HepG2 (cell line): Measurements from ENCODE around the gene PPP1R12C. TPM values are rescaled to one million over a fixed set of nuclear protein-coding genes. Genes with fewer than 3 reads are reported as not detected.

Experiments used
- microRNA-seq: library from miRNA; unstranded; fragments of <30 nt; microRNA quantifications from one replicate; pipeline ENCODE4, GENCODE V29; 2020
- polyA plus RNA-seq, 8 experiments: library from polyadenylated mRNA; depleted of rRNA in 3 of 8; stranded (reverse) in 7 of 8; unstranded in 1 of 8; fragments of >200 nt; fragmentation: Illumina TruSeq in 4 of 8; extraction: Trizol in 4 of 8; gene quantifications; 2 replicates each; pipeline versions ENCODE4 v1.2.1 to v1.2.3, GENCODE V29; 2011 to 2016; ENCODE audit warnings: low read depth in 4 of 8, missing spikeins in 1 of 8, mixed read lengths in 1 of 8; ENCODE audit not compliant: insufficient read depth in 1 of 8
- small RNA-seq, 3 experiments: library from RNA; depleted of rRNA; stranded (forward); fragments of <200 nt; gene quantifications; one replicate each; pipeline ENCODE3, GENCODE V24; 2012; ENCODE audit warnings: low read depth in 2 of 3, low replicate concordance in 1 of 3; ENCODE audit not compliant: insufficient read length in 3 of 3, insufficient read depth in 2 of 3
- total RNA-seq, 5 experiments: library from RNA; depleted of rRNA; stranded (reverse); fragments of >200 nt; fragmentation: Illumina TruSeq; extraction: Trizol; gene quantifications; 2 replicates each; pipeline ENCODE4 v1.2.3, GENCODE V29; 2016; ENCODE audit warnings: low read depth in 1 of 5

The PPP1R12C gene
- total and polyA plus RNA-seq, 2 of the 13 experiments (the other 11 are each of a cell fraction or from before 2014, with no cell fraction given): 29.7 to 30.3 TPM

Small RNA genes lying within 50 kb of the gene (microRNA-seq; reads per million reads assigned to microRNA genes)
- gene MIR7975: not detected

Small RNA genes lying within 50 kb of the gene (small RNA-seq; reads per million reads assigned to genes)
- gene MIR7975 (0 reads per million in 3 experiments), gene RF01210 (0 reads per million in 3 experiments)

Other genes starting within 250 kb of the PPP1R12C start
- not detected in 2 replicates for gene FCAR, start 243.4 kb downstream of the PPP1R12C start, total RNA-seq (2016; rRNA removed; fragmentation: Illumina TruSeq; extraction: Trizol)
- gene FCAR, start 243.4 kb downstream of the PPP1R12C start, polyA plus RNA-seq (2011; rRNA removed): not detected in 2 replicates
- not detected in 2 replicates for gene NCR1, start 211.5 kb downstream of the PPP1R12C start, total RNA-seq (2016; rRNA removed; fragmentation: Illumina TruSeq; extraction: Trizol)
- not detected in 2 replicates for gene NCR1, start 211.5 kb downstream of the PPP1R12C start, polyA plus RNA-seq (2011; rRNA removed)
- gene NLRP7, start 170.1 kb downstream of the PPP1R12C start, total RNA-seq (2016; rRNA removed; fragmentation: Illumina TruSeq; extraction: Trizol): not detected in 2 replicates
- not detected in 2 replicates for gene NLRP7, start 170.1 kb downstream of the PPP1R12C start, polyA plus RNA-seq (2011; rRNA removed)
- gene NLRP2, start 151.3 kb downstream of the PPP1R12C start, total RNA-seq (2016; rRNA removed; fragmentation: Illumina TruSeq; extraction: Trizol): not detected in 2 replicates
- gene NLRP2, start 151.3 kb downstream of the PPP1R12C start, polyA plus RNA-seq (2011; rRNA removed): not detected in 2 replicates
- gene GP6, start 79.4 kb downstream of the PPP1R12C start, total RNA-seq (2016; rRNA removed; fragmentation: Illumina TruSeq; extraction: Trizol): not detected in 2 replicates
- gene GP6, start 79.4 kb downstream of the PPP1R12C start, polyA plus RNA-seq (2011; rRNA removed): 0.05 and 0.08 TPM in 2 replicates
- gene RDH13, start 54.5 kb downstream of the PPP1R12C start, total RNA-seq (2016; rRNA removed; fragmentation: Illumina TruSeq; extraction: Trizol): 19.1 and 21.5 TPM in 2 replicates
- 13.4 and 16.6 TPM in 2 replicates for gene RDH13, start 54.5 kb downstream of the PPP1R12C start, polyA plus RNA-seq (2011; rRNA removed)
- gene EPS8L1, start 41.8 kb downstream of the PPP1R12C start, total RNA-seq (2016; rRNA removed; fragmentation: Illumina TruSeq; extraction: Trizol): 2.3 and 3.0 TPM in 2 replicates
- 6.3 and 6.6 TPM in 2 replicates for gene EPS8L1, start 41.8 kb downstream of the PPP1R12C start, polyA plus RNA-seq (2011; rRNA removed)
- gene TNNT1, start 31.6 kb upstream of the PPP1R12C start, total RNA-seq (2016; rRNA removed; fragmentation: Illumina TruSeq; extraction: Trizol): 1.3 and 1.4 TPM in 2 replicates
- 1.3 and 2.4 TPM in 2 replicates for gene TNNT1, start 31.6 kb upstream of the PPP1R12C start, polyA plus RNA-seq (2011; rRNA removed)
- gene TNNI3, start 40.1 kb upstream of the PPP1R12C start, total RNA-seq (2016; rRNA removed; fragmentation: Illumina TruSeq; extraction: Trizol): 3.5 and 3.7 TPM in 2 replicates
- 3.7 TPM in 2 replicates for gene TNNI3, start 40.1 kb upstream of the PPP1R12C start, polyA plus RNA-seq (2011; rRNA removed)
- 0.40 and 0.41 TPM in 2 replicates for gene DNAAF3, start 49.0 kb upstream of the PPP1R12C start, total RNA-seq (2016; rRNA removed; fragmentation: Illumina TruSeq; extraction: Trizol)
- 0.30 and 0.33 TPM in 2 replicates for gene DNAAF3, start 49.0 kb upstream of the PPP1R12C start, polyA plus RNA-seq (2011; rRNA removed)
- gene SYT5, start 62.7 kb upstream of the PPP1R12C start, total RNA-seq (2016; rRNA removed; fragmentation: Illumina TruSeq; extraction: Trizol): not detected in 2 replicates
- gene SYT5, start 62.7 kb upstream of the PPP1R12C start, polyA plus RNA-seq (2011; rRNA removed): 0.04 TPM in 1 of 2 replicates, not detected in the other
- gene PTPRH, start 91.9 kb upstream of the PPP1R12C start, total RNA-seq (2016; rRNA removed; fragmentation: Illumina TruSeq; extraction: Trizol): 9.9 and 14.7 TPM in 2 replicates
- gene PTPRH, start 91.9 kb upstream of the PPP1R12C start, polyA plus RNA-seq (2011; rRNA removed): 125 and 166 TPM in 2 replicates
- gene TMEM86B, start 111.1 kb upstream of the PPP1R12C start, total RNA-seq (2016; rRNA removed; fragmentation: Illumina TruSeq; extraction: Trizol): 6.0 and 9.6 TPM in 2 replicates
- 7.7 and 10.7 TPM in 2 replicates for gene TMEM86B, start 111.1 kb upstream of the PPP1R12C start, polyA plus RNA-seq (2011; rRNA removed)
- 23.0 and 25.8 TPM in 2 replicates for gene PPP6R1, start 141.4 kb upstream of the PPP1R12C start, total RNA-seq (2016; rRNA removed; fragmentation: Illumina TruSeq; extraction: Trizol)
- gene PPP6R1, start 141.4 kb upstream of the PPP1R12C start, polyA plus RNA-seq (2011; rRNA removed): 54.0 and 75.7 TPM in 2 replicates
- gene HSPBP1, start 162.5 kb upstream of the PPP1R12C start, total RNA-seq (2016; rRNA removed; fragmentation: Illumina TruSeq; extraction: Trizol): 33.7 and 35.9 TPM in 2 replicates
- 22.3 and 25.7 TPM in 2 replicates for gene HSPBP1, start 162.5 kb upstream of the PPP1R12C start, polyA plus RNA-seq (2011; rRNA removed)
- gene BRSK1, start 166.4 kb upstream of the PPP1R12C start, total RNA-seq (2016; rRNA removed; fragmentation: Illumina TruSeq; extraction: Trizol): 0.18 TPM in 1 of 2 replicates, not detected in the other
- gene BRSK1, start 166.4 kb upstream of the PPP1R12C start, polyA plus RNA-seq (2011; rRNA removed): 1.2 and 1.9 TPM in 2 replicates
- 0.74 and 1.3 TPM in 2 replicates for gene TMEM150B, start 207.7 kb upstream of the PPP1R12C start, total RNA-seq (2016; rRNA removed; fragmentation: Illumina TruSeq; extraction: Trizol)
- 1.8 and 2.9 TPM in 2 replicates for gene TMEM150B, start 207.7 kb upstream of the PPP1R12C start, polyA plus RNA-seq (2011; rRNA removed)
- 2.1 and 5.5 TPM in 2 replicates for gene KMT5C, start 222.2 kb upstream of the PPP1R12C start, total RNA-seq (2016; rRNA removed; fragmentation: Illumina TruSeq; extraction: Trizol)
- gene KMT5C, start 222.2 kb upstream of the PPP1R12C start, polyA plus RNA-seq (2011; rRNA removed): 9.0 and 11.8 TPM in 2 replicates
- gene COX6B2, start 237.1 kb upstream of the PPP1R12C start, total RNA-seq (2016; rRNA removed; fragmentation: Illumina TruSeq; extraction: Trizol): not detected in 2 replicates
- gene COX6B2, start 237.1 kb upstream of the PPP1R12C start, polyA plus RNA-seq (2011; rRNA removed): 0.16 and 0.21 TPM in 2 replicates
- not detected in 2 replicates for gene GARIN5B, start 245.6 kb upstream of the PPP1R12C start, total RNA-seq (2016; rRNA removed; fragmentation: Illumina TruSeq; extraction: Trizol)
- 0.03 TPM in 1 of 2 replicates, not detected in the other for gene GARIN5B, start 245.6 kb upstream of the PPP1R12C start, polyA plus RNA-seq (2011; rRNA removed)